Right lobe of liver (tissue), 6 donors: ENCODE data around the gene COL4A3. TPM values are rescaled to one million over a fixed set of nuclear protein-coding genes. Genes with fewer than 3 reads are reported as not detected.

Experiments
- ATAC-seq, 4 donors: fragments of 200-7000 bp; cut with Tn5 transposase; one replicate each; pipeline ENCODE4 v1.9.1; 2020; ENCODE audit warnings: mild to moderate bottlenecking in 4 of 4, moderate library complexity in 4 of 4
- DNase-seq, 3 donors: peaks; one replicate each; pipeline ENCODE4 v3.0.0-alpha.2; 2020
- H3K27ac ChIP-seq, 3 donors: fragments of 200-600 bp; one replicate each; pipeline ENCODE4 v1.8.0; 2022
- H3K27me3 ChIP-seq, 2 donors: fragments of 200-600 bp; one replicate each; pipeline ENCODE4 v1.8.0; 2022
- H3K36me3 ChIP-seq, 4 donors: fragments of 200-600 bp; sonication (generic) in 1 of 4; one replicate each; pipeline versions ENCODE4 v1.5.1 to v1.8.0; 2017 to 2022; ENCODE audit warnings: control low read depth in 1 of 4
- H3K4me1 ChIP-seq, 4 donors: fragments of 200-600 bp; sonication (generic) in 1 of 4; one replicate each; pipeline versions ENCODE4 v1.5.1 to v1.8.0; 2017 to 2022; ENCODE audit warnings: control low read depth in 1 of 4
- H3K4me3 ChIP-seq, 3 donors: fragments of 200-600 bp; one replicate each; pipeline ENCODE4 v1.8.0; 2022
- H3K9me3 ChIP-seq, 4 donors: fragments of 200-600 bp; sonication (generic) in 1 of 4; one replicate each; pipeline versions ENCODE4 v1.5.1 to v1.8.0; 2017 to 2022; ENCODE audit warnings: control low read depth in 1 of 4
- POLR2A ChIP-seq: fragments of 450-650 bp; IDR thresholded peaks from one replicate; pipeline ENCODE4 v1.6.1; 2017; ENCODE audit warnings: antibody characterized with exemption, mild to moderate bottlenecking
- WGBS: methylation state at CpG from one replicate; pipeline ENCODE4 v1.1.6; 2018; ENCODE audit warnings: low coverage, low lambda C conversion rate; ENCODE audit not compliant: insufficient coverage; ENCODE audit errors: missing lambda C conversion rate; 5-methylcytosine and 5-hydroxymethylcytosine counted together
- intact Hi-C, 2 donors: fragments of 100-400 bp; cut with DNase I; formaldehyde crosslinking; loops; one replicate each; pipeline versions ENCODE4 v1.11.2 to v1.14.1; 2022
- total RNA-seq, 6 experiments: library from RNA; depleted of rRNA in 2 of 6; stranded (reverse); fragments of >200 nt in 2 of 6; fragmentation: NEBNext Ultra II Directional in 3 of 6; extraction: Animal tissue kit (Norgen Biotek cat#: 25700) in 3 of 6; gene quantifications; one replicate each; pipeline versions ENCODE4 v1.1.0 to v1.2.4, GENCODE V29; 2016 to 2023
- TF ChIP-seq, protein P1 (sequence below), 4 donors: fragments of 200-600 bp in 3 of 4; fragments of 450-650 bp in 1 of 4; IDR thresholded peaks; one replicate each; pipeline versions ENCODE4 v1.5.1 to v1.8.0; 2016 to 2022; ENCODE audit warnings: antibody characterized with exemption in 4 of 4, mild to moderate bottlenecking in 2 of 4
- donor health status: DM: no; HTN: yes; CAD: no.
- donor health status: DM: no; HTN: no; CAD: no.
- donor health status: DM: no; HTN: no; CAD: no.
- donor health status: DM: no; HTN: yes; CAD: no.
- donor health status: DM: no; HTN: yes; CAD: no.

Gene COL4A3
- total RNA-seq, 6 experiments from 2014 or later: 0.12 to 1.6 (median 0.73) TPM

DNA sequence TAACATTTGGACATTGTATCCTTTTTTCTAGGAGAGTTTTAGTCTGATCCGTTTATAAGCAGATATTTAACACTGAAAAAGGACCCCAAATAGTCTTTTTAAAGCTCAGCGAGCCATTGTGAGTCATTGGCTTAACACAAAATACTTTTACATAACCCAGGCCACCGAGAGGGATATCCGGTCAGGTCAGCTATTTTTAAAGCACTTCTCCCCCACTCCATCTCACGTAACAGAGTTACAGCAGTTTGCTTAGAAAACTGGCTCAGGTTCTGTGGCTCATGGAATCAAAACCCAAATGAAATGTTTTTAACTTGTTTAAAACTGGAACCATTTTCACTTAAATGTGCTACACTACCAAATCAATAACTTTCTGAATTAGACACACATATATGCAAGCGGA is 23.9 kb downstream of the COL4A3 start:
- TF ChIP-seq, protein P1, sequence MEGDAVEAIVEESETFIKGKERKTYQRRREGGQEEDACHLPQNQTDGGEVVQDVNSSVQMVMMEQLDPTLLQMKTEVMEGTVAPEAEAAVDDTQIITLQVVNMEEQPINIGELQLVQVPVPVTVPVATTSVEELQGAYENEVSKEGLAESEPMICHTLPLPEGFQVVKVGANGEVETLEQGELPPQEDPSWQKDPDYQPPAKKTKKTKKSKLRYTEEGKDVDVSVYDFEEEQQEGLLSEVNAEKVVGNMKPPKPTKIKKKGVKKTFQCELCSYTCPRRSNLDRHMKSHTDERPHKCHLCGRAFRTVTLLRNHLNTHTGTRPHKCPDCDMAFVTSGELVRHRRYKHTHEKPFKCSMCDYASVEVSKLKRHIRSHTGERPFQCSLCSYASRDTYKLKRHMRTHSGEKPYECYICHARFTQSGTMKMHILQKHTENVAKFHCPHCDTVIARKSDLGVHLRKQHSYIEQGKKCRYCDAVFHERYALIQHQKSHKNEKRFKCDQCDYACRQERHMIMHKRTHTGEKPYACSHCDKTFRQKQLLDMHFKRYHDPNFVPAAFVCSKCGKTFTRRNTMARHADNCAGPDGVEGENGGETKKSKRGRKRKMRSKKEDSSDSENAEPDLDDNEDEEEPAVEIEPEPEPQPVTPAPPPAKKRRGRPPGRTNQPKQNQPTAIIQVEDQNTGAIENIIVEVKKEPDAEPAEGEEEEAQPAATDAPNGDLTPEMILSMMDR (IDR thresholded peaks at IDR 0.05): no peak
- no peak for TF ChIP-seq POLR2A
- intact Hi-C loops: no loop called here
- DNase-seq (no peak), ATAC-seq (peak in 3 of 4 donors; percentile 14 to 71 (median 31))
- Histone ChIP-seq H3K27me3 (no peaks in the 10 kb centered on the region), H3K9me3 (no peaks in the 10 kb centered on the region), H3K4me1 (peaks cover 0 to 10% (median 0%) of the 10 kb centered on the region in 4 donors), H3K27ac (no peak overlapping the region), H3K4me3 (no peak overlapping the region), H3K36me3 (no peaks in the 10 kb centered on the region)
- WGBS: 38% methylated on average over 6 of the region's 6 CpGs

DNA sequence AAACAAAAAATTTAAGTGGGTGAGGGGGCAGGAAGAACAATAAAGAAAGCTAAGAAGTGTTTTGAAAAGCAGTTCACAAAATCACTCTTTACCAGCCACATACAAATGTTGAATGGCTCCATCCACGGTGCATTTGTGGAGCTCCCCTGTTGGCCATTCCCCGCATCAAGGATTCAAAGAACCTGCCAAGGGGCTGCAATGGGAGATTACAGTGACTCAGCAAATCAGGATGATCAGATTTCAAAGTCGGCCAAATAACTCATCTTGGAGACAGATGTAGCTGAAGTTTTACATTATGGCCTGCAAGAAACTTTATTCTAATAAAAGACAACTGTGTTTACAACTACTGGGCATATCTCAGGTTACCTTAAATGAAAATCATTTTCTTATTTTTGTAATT is 26.9 kb downstream of the COL4A3 start:
- no peaks in the 10 kb centered on the region for H3K4me1 ChIP-seq
- H3K36me3 ChIP-seq: no peaks in the 10 kb centered on the region
- H3K4me3 ChIP-seq: no peak overlapping the region
- H3K27ac ChIP-seq: no peak overlapping the region
- 42% methylated on average over 3 of the region's 3 CpGs for WGBS
- H3K27me3 ChIP-seq: no peaks in the 10 kb centered on the region
- TF ChIP-seq, protein P1 (IDR thresholded peaks at IDR 0.05): no peak
- TF ChIP-seq POLR2A: no peak
- DNase-seq: no peak
- no peak for ATAC-seq
- intact Hi-C loops: no loop called here
- no peaks in the 10 kb centered on the region for H3K9me3 ChIP-seq

DNA sequence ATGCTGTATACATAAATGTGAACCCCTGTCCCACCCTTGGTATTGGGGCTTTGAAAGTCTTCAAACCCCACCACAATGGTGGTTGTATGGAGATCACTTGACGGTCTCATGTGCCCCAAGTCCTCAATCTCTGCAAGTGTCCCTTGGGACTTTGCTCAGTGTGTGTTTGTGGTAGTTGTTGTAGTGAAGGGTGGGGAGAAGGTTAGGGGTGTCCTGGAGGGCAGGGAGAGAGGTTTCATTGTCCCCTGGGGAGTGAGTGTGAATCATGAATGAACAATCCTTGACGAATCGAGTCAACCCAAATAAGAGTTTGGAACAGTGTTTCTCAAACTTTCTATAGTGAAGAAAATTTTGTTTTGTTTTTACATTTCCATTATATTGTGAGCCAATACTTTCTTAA is 28.1 kb downstream of the COL4A3 start:
- intact Hi-C loops: no loop called here
- Histone ChIP-seq H3K27ac (no peak overlapping the region), H3K4me3 (no peak overlapping the region), H3K27me3 (no peaks in the 10 kb centered on the region), H3K9me3 (no peaks in the 10 kb centered on the region), H3K4me1 (no peaks in the 10 kb centered on the region), H3K36me3 (no peaks in the 10 kb centered on the region)
- DNase-seq (no peak), ATAC-seq (no peak)
- TF ChIP-seq, protein P1 (IDR thresholded peaks at IDR 0.05): no peak
- TF ChIP-seq POLR2A: no peak
- 90% methylated on average over 3 of the region's 3 CpGs for WGBS

DNA sequence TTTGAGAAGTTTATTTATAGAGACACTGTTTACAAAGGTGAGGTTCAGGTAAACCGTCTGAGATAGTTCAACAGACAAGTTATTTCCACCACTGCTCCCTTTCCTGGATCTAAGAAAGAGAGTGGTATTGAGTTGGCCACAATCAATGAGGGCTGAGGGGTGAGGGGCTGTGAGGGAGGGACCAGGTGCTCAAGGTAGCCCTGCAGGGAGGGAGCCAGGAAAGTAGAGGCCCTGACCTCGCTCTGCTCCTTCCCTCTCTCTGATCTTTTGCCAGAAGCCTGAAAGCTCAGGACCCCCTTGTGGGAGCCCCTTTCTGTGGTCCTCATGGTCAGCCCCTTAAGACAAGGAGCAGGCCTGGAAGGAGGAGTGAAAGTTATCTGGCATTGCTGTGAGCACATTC is 29.8 kb downstream of the COL4A3 start:
- H3K27me3 ChIP-seq: no peaks in the 10 kb centered on the region
- intact Hi-C loops: no loop called here
- H3K4me3 ChIP-seq: no peak overlapping the region
- H3K9me3 ChIP-seq: no peaks in the 10 kb centered on the region
- no peaks in the 10 kb centered on the region for H3K4me1 ChIP-seq
- 62% methylated on average over 1 of the region's 2 CpGs for whole genome bisulfite sequencing
- no peak overlapping the region for H3K27ac ChIP-seq
- DNase-seq: no peak
- no peaks in the 10 kb centered on the region for H3K36me3 ChIP-seq
- TF ChIP-seq, protein P1 (IDR thresholded peaks at IDR 0.05): no peak
- TF ChIP-seq POLR2A: no peak
- ATAC-seq: no peak

DNA sequence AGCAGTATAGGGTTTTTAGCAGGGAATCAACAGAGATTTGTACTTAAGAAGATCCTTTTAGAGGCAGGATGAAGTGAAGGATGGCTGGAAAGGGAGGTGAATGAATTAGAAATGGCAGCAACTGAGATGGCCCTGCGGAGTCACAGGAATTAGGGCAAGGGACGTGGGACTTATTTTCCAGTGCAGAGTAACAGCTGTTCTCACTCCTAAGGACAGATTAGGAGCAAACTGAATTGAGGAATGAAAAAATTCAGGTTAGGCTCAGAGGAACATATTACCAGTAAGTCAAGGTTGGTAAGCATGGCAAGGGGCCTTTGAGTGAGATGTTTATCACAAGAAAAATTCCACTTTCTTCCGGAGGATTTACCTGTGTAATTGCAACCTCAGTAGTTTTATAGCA is 34.4 kb downstream of the COL4A3 start:
- WGBS: 75% methylated on average over 3 of the region's 3 CpGs
- intact Hi-C loops: no loop called here
- TF ChIP-seq, protein P1 (IDR thresholded peaks at IDR 0.05): no peak
- no peak for TF ChIP-seq POLR2A
- Histone ChIP-seq H3K9me3 (no peaks in the 10 kb centered on the region), H3K27me3 (no peaks in the 10 kb centered on the region), H3K27ac (no peak overlapping the region), H3K4me3 (no peak overlapping the region), H3K4me1 (no peaks in the 10 kb centered on the region), H3K36me3 (no peaks in the 10 kb centered on the region)
- no peak for ATAC-seq
- no peak for DNase-seq
